ENCODE data around the gene EIF3D. TPM values are rescaled to one million over a fixed set of nuclear protein-coding genes. Genes with fewer than 3 reads are reported as not detected.

The EIF3D gene
- total RNA-seq, 1 experiment from 2014 or later, result 306 TPM

- Histone ChIP-seq H3K4me1 (ENCODE audit: control insufficient read depth in 1 of 2, insufficient read depth in 2 of 2, low read length in 2 of 2) (peaks cover 5 to 33% of the 10 kb centered on the region in 2 experiments; a peak in 2 of 4 replicates), H3K4me2 (ENCODE audit: low read length) (no peak overlapping the region), H4K20me1 (ENCODE audit: insufficient read depth) (no peaks in the 10 kb centered on the region), H3K9ac (ENCODE audit: low read length) (no peak overlapping the region), H3K9me2 (ENCODE audit: insufficient read depth) (no peaks in the 10 kb centered on the region), H3K9me3 (ENCODE audit: control insufficient read depth in 1 of 2, insufficient read depth in 1 of 2, low read depth in 1 of 2, low read length in 2 of 2) (no peaks in the 10 kb centered on the region), H3K4me3 (replicated peaks in 1 of 2; ENCODE audit: low read depth in 1 of 2, low read length in 2 of 2) (no peak overlapping the region), H3K27ac (ENCODE audit: low read depth, low read length) (no peak overlapping the region), H3K36me3 (ENCODE audit: control insufficient read depth in 1 of 2, insufficient read depth in 2 of 2, low read length in 2 of 2) (no peaks in the 10 kb centered on the region), H3K27me3 (ENCODE audit: insufficient read depth, low read length) (no peaks in the 10 kb centered on the region), H3K79me2 (ENCODE audit: insufficient read depth, low read length) (no peaks in the 10 kb centered on the region), H2AFZ (ENCODE audit: low read depth, low read length, poor library complexity, severe bottlenecking) (no peak overlapping the region)
- intact Hi-C loops (cut with micrococcal nuclease), result no loop called here
- no peak for DNase-seq (ENCODE audit: low read depth, low spot score)
- ChIA-PET POLR2A (interaction anchor here (1.0 kb wide), 1 partner anchor 214 kb away, joined by 3 read pairs; the partner anchor contains the start of gene IFT27), RAD21 (ENCODE audit: low non-redundant PET in 1 of 2, low total read pairs in 2 of 2, uncharacterized antibody in 2 of 2, unreplicated experiment in 2 of 2) (no interaction called here), CTCF (interaction anchor here (0.7 kb wide), 1 partner anchor 9 kb away, joined by 3 read pairs; no protein-coding TSS in a partner anchor)
- BruUV-seq (replicated peaks), result no TSS peak
- TF ChIP-seq ZFX (IDR thresholded peaks at IDR 0.05) (no peak), YY1 (IDR thresholded peaks at IDR 0.05; ENCODE audit: extremely low read depth, insufficient replicate concordance, low read depth, low read length) (no peak), RAD21 (IDR thresholded peaks at IDR 0.05; ENCODE audit: low read depth) (no peak), EZH2 (IDR thresholded peaks at IDR 0.05) (no peak), CBX3 (IDR thresholded peaks at IDR 0.05; ENCODE audit: low read depth) (no peak), JUND (IDR thresholded peaks at IDR 0.05) (no peak), CEBPB (IDR thresholded peaks at IDR 0.05; ENCODE audit: low read depth) (no peak), SRF (IDR thresholded peaks at IDR 0.05; ENCODE audit: low read depth) (no peak), ATF3 (IDR thresholded peaks at IDR 0.05) (no peak), CTCF (IDR thresholded peaks at IDR 0.05 in 2 of 3, conservative IDR thresholded peaks at IDR 0.05 in 1 of 3; ENCODE audit: borderline replicate concordance in 1 of 3, insufficient read depth in 1 of 3, low read depth in 2 of 3, low read length in 2 of 3) (no peak), FOSL1 (IDR thresholded peaks at IDR 0.05; ENCODE audit: low read depth) (no peak)
- ATAC-seq, result no peak
Observed at GRCh38 chr22:36561291-36561811, 32.4 kb upstream of the EIF3D start.

Measured in HCT116 (cell line).